WTC11 (cell line): ENCODE measurements around the gene IRF7. TPM values are rescaled to one million over a fixed set of nuclear protein-coding genes. Genes with fewer than 3 reads are reported as not detected.

Experiments
- ATAC-seq: fragments of 200-7000 bp; cut with Tn5 transposase; 2 replicates; pipeline ENCODE4 v1.10.0; 2021; ENCODE audit warnings: mild to moderate bottlenecking, moderate library complexity
- CTCF ChIA-PET: fragments of 300-600 bp; sonication (Branson Sonifier 250); formaldehyde crosslinking; loops from one replicate; lab custom pipeline; 2021; ENCODE audit warnings: antibody characterized with exemption; lab: Charles Lee
- POLR2A ChIA-PET: fragments of 350-600 bp; sonication (Branson Sonifier 250); formaldehyde crosslinking; loops from one replicate; lab custom pipeline; 2021; ENCODE audit warnings: antibody characterized with exemption; lab: Charles Lee
- DNase-seq: peaks from one replicate; pipeline ENCODE4 v3.0.0; 2021; ENCODE audit warnings: low spot score
- H3K27ac Mint-ChIP-seq: 2 replicates; pipeline ENCODE4 v1.8.0; 2021; ENCODE audit warnings: mixed read lengths
- H3K27me3 Mint-ChIP-seq: 2 replicates; pipeline ENCODE4 v1.8.0; 2021; ENCODE audit warnings: low read depth, mild to moderate bottlenecking, moderate library complexity, mixed read lengths
- H3K36me3 Mint-ChIP-seq: 2 replicates; pipeline ENCODE4 v1.8.0; 2021; ENCODE audit warnings: mixed read lengths
- H3K4me1 Mint-ChIP-seq: 2 replicates; pipeline ENCODE4 v1.8.0; 2022; ENCODE audit warnings: mixed read lengths
- H3K4me3 Mint-ChIP-seq: 2 replicates; pipeline ENCODE4 v1.8.0; 2021; ENCODE audit warnings: mild to moderate bottlenecking, moderate library complexity, mixed read lengths
- H3K9me3 Mint-ChIP-seq: 2 replicates; pipeline ENCODE4 v1.8.0; 2021; ENCODE audit warnings: mixed read lengths
- AFF4 ChIP-seq: sonication (generic); formaldehyde crosslinking; IDR thresholded peaks from 2 replicates; pipeline ENCODE4 v1.8.1; 2023; ENCODE audit warnings: mild to moderate bottlenecking, missing genetic modification reagents, borderline replicate concordance
- ARID4B ChIP-seq: sonication (generic); formaldehyde crosslinking; IDR thresholded peaks from 2 replicates; pipeline ENCODE4 v1.8.0; 2023; ENCODE audit warnings: missing genetic modification reagents, mild to moderate bottlenecking, borderline replicate concordance
- ATF1 ChIP-seq: sonication (generic); formaldehyde crosslinking; IDR thresholded peaks from 2 replicates; pipeline ENCODE4 v1.8.1; 2023; ENCODE audit warnings: mild to moderate bottlenecking, moderate library complexity, missing genetic modification reagents
- EMX1 ChIP-seq: fragments of 250-450 bp; sonication (Bioruptor Pico); IDR thresholded peaks from 2 replicates; pipeline ENCODE4 v1.8.0; 2021; ENCODE audit warnings: mild to moderate bottlenecking
- ETV6 ChIP-seq: sonication (generic); formaldehyde crosslinking; IDR thresholded peaks from 2 replicates; pipeline ENCODE4 v1.8.1; 2022; ENCODE audit warnings: mild to moderate bottlenecking, missing genetic modification reagents
- FOXK1 ChIP-seq: sonication (generic); formaldehyde crosslinking; IDR thresholded peaks from 2 replicates; pipeline ENCODE4 v1.8.0; 2022; ENCODE audit warnings: mild to moderate bottlenecking, moderate library complexity, missing genetic modification reagents
- FOXP4 ChIP-seq: sonication (generic); formaldehyde crosslinking; IDR thresholded peaks from 2 replicates; pipeline ENCODE4 v1.8.0; 2022; ENCODE audit warnings: mild to moderate bottlenecking, missing genetic modification reagents
- GABPB1 ChIP-seq: sonication (generic); formaldehyde crosslinking; IDR thresholded peaks from 2 replicates; pipeline ENCODE4 v1.8.1; 2023; ENCODE audit warnings: mild to moderate bottlenecking, missing genetic modification reagents
- IRF2 ChIP-seq: sonication (generic); formaldehyde crosslinking; IDR thresholded peaks from 2 replicates; pipeline ENCODE4 v1.8.0; 2022; ENCODE audit warnings: low read depth, missing genetic modification reagents, borderline replicate concordance
- MYBL2 ChIP-seq: sonication (generic); formaldehyde crosslinking; IDR thresholded peaks from 2 replicates; pipeline ENCODE4 v1.8.1; 2023; ENCODE audit warnings: mild to moderate bottlenecking, moderate library complexity, missing genetic modification reagents
- NFE2L1 ChIP-seq: sonication (generic); formaldehyde crosslinking; IDR thresholded peaks from 2 replicates; pipeline ENCODE4 v1.8.1; 2023; ENCODE audit warnings: missing genetic modification reagents
- NR2C2 ChIP-seq: sonication (generic); formaldehyde crosslinking; IDR thresholded peaks from 2 replicates; pipeline ENCODE4 v1.8.0; 2022; ENCODE audit warnings: mild to moderate bottlenecking, missing genetic modification reagents
- NR3C1 ChIP-seq: sonication (generic); formaldehyde crosslinking; conservative IDR thresholded peaks from 2 replicates; pipeline ENCODE4 v1.8.1; 2023; ENCODE audit warnings: low read depth, mild to moderate bottlenecking, missing genetic modification reagents
- RELA ChIP-seq: sonication (generic); formaldehyde crosslinking; IDR thresholded peaks from 2 replicates; pipeline ENCODE4 v1.8.1; 2022; ENCODE audit warnings: missing genetic modification reagents, mild to moderate bottlenecking, borderline replicate concordance
- RORB ChIP-seq: fragments of 250-450 bp; sonication (Bioruptor Pico); IDR thresholded peaks from 2 replicates; pipeline ENCODE4 v1.9.0; 2021; ENCODE audit warnings: mild to moderate bottlenecking
- SP1 ChIP-seq: sonication (generic); formaldehyde crosslinking; conservative IDR thresholded peaks from 2 replicates; pipeline ENCODE4 v1.8.1; 2022; ENCODE audit warnings: missing genetic modification reagents
- TCF7 ChIP-seq: sonication (generic); formaldehyde crosslinking; IDR thresholded peaks from 2 replicates; pipeline ENCODE4 v1.8.0; 2022; ENCODE audit warnings: mild to moderate bottlenecking, low read depth, missing genetic modification reagents, moderate library complexity
- ZNF138 ChIP-seq: sonication (generic); formaldehyde crosslinking; conservative IDR thresholded peaks from 2 replicates; pipeline ENCODE4 v1.8.1; 2022; ENCODE audit warnings: mild to moderate bottlenecking, moderate library complexity, missing genetic modification reagents
- ZNF416 ChIP-seq: fragments of 250-450 bp; sonication (Bioruptor Pico); IDR thresholded peaks from 2 replicates; pipeline ENCODE4 v1.9.0; 2021; ENCODE audit warnings: mild to moderate bottlenecking, inconsistent platforms
- ZNF425 ChIP-seq: fragments of 250-450 bp; sonication (Bioruptor Pico); conservative IDR thresholded peaks from 2 replicates; pipeline ENCODE4 v1.9.0; 2021; ENCODE audit warnings: mild to moderate bottlenecking
- ZSCAN18 ChIP-seq: fragments of 250-450 bp; sonication (Bioruptor Pico); IDR thresholded peaks from 2 replicates; pipeline ENCODE4 v2.1.2; 2022; ENCODE audit warnings: mild to moderate bottlenecking, moderate library complexity
- total RNA-seq: library from RNA; stranded (reverse); gene quantifications from 3 replicates; pipeline ENCODE4 v1.2.3, GENCODE V29; 2021

The IRF7 gene
- total RNA-seq, 1 experiment from 2014 or later: 11.1 TPM

- no peaks in the 10 kb centered on the region for H3K9me3 Mint-ChIP-seq
- H3K27me3 Mint-ChIP-seq: peaks cover 22% of the 10 kb centered on the region
- H3K4me3 Mint-ChIP-seq: peak within 1 kb of the TSS; percentile 94
- peaks cover 35% of the 10 kb centered on the region for H3K4me1 Mint-ChIP-seq
- peak within 1 kb of the TSS; percentile 100 for H3K27ac Mint-ChIP-seq
- DNase-seq (peak; percentile 95), ATAC-seq (peak; percentile 85)
- H3K36me3 Mint-ChIP-seq: 0 out of 2 replicates have a peak, but pooled peaks cover 5% of the 10 kb centered on the region
- POLR2A ChIA-PET: interaction anchor here (0.7 to 1.5 kb wide), 8 partner anchors 9 to 119 kb away, joined by 3 to 5 read pairs (median 3); partner anchors contain the start of gene DEAF1
- CTCF ChIA-PET: interaction anchor here (0.6 to 2.0 kb wide), 15 partner anchors 10 to 369 kb away, joined by 3 to 29 read pairs (median 3); partner anchors contain the start of genes BET1L, CEND1, IRF7 and PNPLA2
- no peak for TF ChIP-seq ZNF138 (CRISPR knock-in tag)
- TF ChIP-seq ATF1 (CRISPR knock-in tag): no peak
- 0 out of 2 replicates have a peak, but pooled peaks have one; percentile 44 for TF ChIP-seq ARID4B (CRISPR knock-in tag)
- TF ChIP-seq NR2C2: peak; percentile 90
- TF ChIP-seq GABPB1 (CRISPR knock-in tag): peak; percentile 67
- 0 out of 2 replicates have a peak, but pooled peaks have one; percentile 24 for TF ChIP-seq NR3C1 (CRISPR knock-in tag)
- TF ChIP-seq IRF2 (CRISPR knock-in tag): no peak
- no peak for TF ChIP-seq RELA (CRISPR knock-in tag)
- peak; percentile 69; the same call in 1 of the 2 replicates for TF ChIP-seq FOXP4 (CRISPR knock-in tag)
- no peak for TF ChIP-seq EMX1 (CRISPR knock-in tag)
- TF ChIP-seq ZNF416: 0 out of 2 replicates have a peak, but pooled peaks have one; percentile 46
- TF ChIP-seq SP1: peak; percentile 83
- peak; percentile 32; the same call in 1 of the 2 replicates for TF ChIP-seq ETV6 (CRISPR knock-in tag)
- TF ChIP-seq NFE2L1 (CRISPR knock-in tag): no peak; the same call in 1 of the 2 replicates
- peak; percentile 71; the same call in 1 of the 2 replicates for TF ChIP-seq FOXK1
- TF ChIP-seq ZNF425: no peak
- TF ChIP-seq MYBL2 (CRISPR knock-in tag): no peak
- no peak for TF ChIP-seq TCF7
- no peak for TF ChIP-seq ZSCAN18 (CRISPR knock-in tag)
- no peak for TF ChIP-seq RORB (CRISPR knock-in tag)
- no peak for TF ChIP-seq AFF4
Measured at GRCh38 chr11:575996-576768, 39.6 kb downstream of the IRF7 start, which contains the start of gene PHRF1. Gene PHRF1 (plus strand): TSS chr11:576470. CDS start chr11:581513, 5,043 bp downstream.
